Parathyroid adenoma (tissue), 2 donors: Measurements from ENCODE around the gene NR2C1.

Experiments
- H2AFZ ChIP-seq: fragments of 300-600 bp; sonication (generic); one replicate; pipeline ENCODE4 v1.7.0; 2017; ENCODE audit warnings: antibody characterized with exemption, mild to moderate bottlenecking
- H3K27ac ChIP-seq: fragments of 300-600 bp; sonication (generic); one replicate; pipeline ENCODE4 v1.7.0; 2017
- H3K27me3 ChIP-seq: fragments of 300-600 bp; sonication (generic); one replicate; pipeline ENCODE4 v1.7.0; 2017; ENCODE audit warnings: low read length; ENCODE audit not compliant: control insufficient read depth, insufficient read depth
- H3K36me3 ChIP-seq: fragments of 300-600 bp; sonication (generic); one replicate; pipeline ENCODE4 v1.7.0; 2017; ENCODE audit warnings: low read length; ENCODE audit not compliant: control insufficient read depth, insufficient read depth
- H3K4me1 ChIP-seq: fragments of 300-600 bp; sonication (generic); one replicate; pipeline ENCODE4 v1.7.0; 2017; ENCODE audit warnings: control low read depth
- H3K4me2 ChIP-seq: fragments of 300-600 bp; sonication (generic); one replicate; pipeline ENCODE4 v1.7.0; 2017; ENCODE audit warnings: low read length
- H3K4me3 ChIP-seq: fragments of 300-600 bp; sonication (generic); one replicate; pipeline ENCODE4 v1.7.0; 2017; ENCODE audit warnings: low read depth, low read length
- H3K79me2 ChIP-seq: fragments of 300-600 bp; sonication (generic); one replicate; pipeline ENCODE4 v1.7.0; 2017; ENCODE audit warnings: control low read depth
- H3K9ac ChIP-seq: fragments of 300-600 bp; sonication (generic); one replicate; pipeline ENCODE4 v1.7.0; 2017; ENCODE audit warnings: mild to moderate bottlenecking
- H3K9me3 ChIP-seq: fragments of 300-600 bp; sonication (generic); one replicate; pipeline ENCODE4 v1.7.0; 2017; ENCODE audit warnings: low read length; ENCODE audit not compliant: control insufficient read depth
- CTCF ChIP-seq: fragments of 300-600 bp; sonication (generic); IDR thresholded peaks from one replicate; pipeline ENCODE4 v1.7.0; 2017; ENCODE audit warnings: antibody characterized with exemption, mild to moderate bottlenecking
- donor health status: primary hyperparathyroidism.

The NR2C1 gene

GRCh38 chr12:95074766-95075165, 1.3 kb upstream of the NR2C1 start:
- H3K4me2 ChIP-seq = no peak overlapping the region
- H2AFZ ChIP-seq = no peak overlapping the region
- TF ChIP-seq CTCF = no peak
- H3K79me2 ChIP-seq = peaks cover 15% of the 10 kb centered on the region
- H3K9ac ChIP-seq = no peak overlapping the region
- no peaks in the 10 kb centered on the region for H3K9me3 ChIP-seq
- no peak overlapping the region for H3K27ac ChIP-seq
- H3K36me3 ChIP-seq = no peaks in the 10 kb centered on the region
- no peaks in the 10 kb centered on the region for H3K27me3 ChIP-seq
- H3K4me3 ChIP-seq = no peak overlapping the region
- H3K4me1 ChIP-seq = no peaks in the 10 kb centered on the region

GRCh38 chr12:95073698-95074520, 491 bp upstream of the NR2C1 start:
- H3K9ac ChIP-seq = no peak overlapping the region
- H3K4me2 ChIP-seq = peak overlapping the region; percentile 66
- no peaks in the 10 kb centered on the region for H3K27me3 ChIP-seq
- H2AFZ ChIP-seq = peak overlapping the region; percentile 93
- no peaks in the 10 kb centered on the region for H3K36me3 ChIP-seq
- H3K9me3 ChIP-seq = no peaks in the 10 kb centered on the region
- H3K4me1 ChIP-seq = no peaks in the 10 kb centered on the region
- peak; percentile 83 for TF ChIP-seq CTCF
- H3K79me2 ChIP-seq = peaks cover 15% of the 10 kb centered on the region
- peak overlapping the region; percentile 92 for H3K4me3 ChIP-seq
- H3K27ac ChIP-seq = peak overlapping the region; percentile 75

GRCh38 chr12:95070378-95070777, 3.0 kb downstream of the NR2C1 start:
- Histone ChIP-seq H2AFZ (no peak overlapping the region), H3K27me3 (no peaks in the 10 kb centered on the region), H3K27ac (no peak overlapping the region), H3K4me3 (no peak overlapping the region), H3K4me1 (no peaks in the 10 kb centered on the region), H3K9ac (no peak overlapping the region), H3K9me3 (no peaks in the 10 kb centered on the region), H3K36me3 (no peaks in the 10 kb centered on the region), H3K79me2 (peaks cover 15% of the 10 kb centered on the region), H3K4me2 (no peak overlapping the region)
- no peak for TF ChIP-seq CTCF

- H3K36me3 ChIP-seq = no peaks in the 10 kb centered on the region
- no peak overlapping the region for H3K27ac ChIP-seq
- H3K4me2 ChIP-seq = no peak overlapping the region
Measured at GRCh38 chr12:95066091-95066855, 7.1 kb downstream of the NR2C1 start.

More at GRCh38 chr12:95066091-95066855, 7.1 kb downstream of the NR2C1 start:
- TF ChIP-seq CTCF = no peak
- Histone ChIP-seq H3K27me3 (no peaks in the 10 kb centered on the region), H3K4me3 (no peak overlapping the region), H3K9me3 (no peaks in the 10 kb centered on the region), H3K9ac (no peak overlapping the region), H3K4me1 (no peaks in the 10 kb centered on the region), H2AFZ (no peak overlapping the region), H3K79me2 (peaks cover 5% of the 10 kb centered on the region)
